GM23248 (cell line): ENCODE data around the gene TMEM231. TPM values are rescaled to one million over a fixed set of nuclear protein-coding genes. Genes with fewer than 3 reads are reported as not detected.

Experiments
- DNase-seq: peaks from one replicate; pipeline ENCODE4 v3.0.0-alpha.2; 2015
- H2AFZ ChIP-seq: fragments of 200-600 bp; sonication (generic); 2 replicates; pipeline ENCODE4 v1.6.1; 2016; ENCODE audit warnings: antibody characterized with exemption
- H3F3A ChIP-seq: fragments of 200-600 bp; sonication (generic); 2 replicates; pipeline ENCODE4 v1.6.1; 2016; ENCODE audit warnings: mild to moderate bottlenecking, antibody characterized with exemption, mixed run types; ENCODE audit not compliant: insufficient read depth
- H3K27ac ChIP-seq: fragments of 200-600 bp; sonication (generic); 2 replicates; pipeline ENCODE4 v1.5.1; 2016; ENCODE audit warnings: mild to moderate bottlenecking
- H3K27me3 ChIP-seq: fragments of 200-600 bp; sonication (generic); replicated peaks from 2 replicates; pipeline ENCODE4 v1.6.1; 2016; ENCODE audit warnings: mild to moderate bottlenecking; ENCODE audit not compliant: insufficient read depth
- H3K36me3 ChIP-seq: fragments of 200-600 bp; sonication (generic); 2 replicates; pipeline ENCODE4 v1.6.1; 2016; ENCODE audit warnings: low read depth, mild to moderate bottlenecking
- H3K4me1 ChIP-seq: fragments of 200-600 bp; sonication (generic); 2 replicates; pipeline ENCODE4 v1.6.1; 2016; ENCODE audit warnings: mild to moderate bottlenecking; ENCODE audit not compliant: insufficient read depth
- H3K4me2 ChIP-seq: fragments of 200-600 bp; sonication (generic); one replicate; pipeline ENCODE4 v1.6.1; 2016; ENCODE audit warnings: mild to moderate bottlenecking; ENCODE audit not compliant: unreplicated experiment
- H3K4me3 ChIP-seq: fragments of 200-600 bp; sonication (generic); 2 replicates; pipeline ENCODE4 v1.5.1; 2016; ENCODE audit warnings: mild to moderate bottlenecking
- H3K79me2 ChIP-seq: fragments of 200-600 bp; sonication (generic); 2 replicates; pipeline ENCODE4 v1.6.1; 2016; ENCODE audit warnings: mild to moderate bottlenecking; ENCODE audit not compliant: insufficient read depth
- H3K9ac ChIP-seq: fragments of 200-600 bp; sonication (generic); 2 replicates; pipeline ENCODE4 v1.6.1; 2016; ENCODE audit warnings: mild to moderate bottlenecking
- H3K9me2 ChIP-seq: fragments of 200-600 bp; sonication (generic); 2 replicates; pipeline ENCODE4 v1.6.1; 2016; ENCODE audit warnings: mixed run types, mild to moderate bottlenecking, moderate library complexity; ENCODE audit not compliant: insufficient read depth
- H3K9me3 ChIP-seq: fragments of 200-600 bp; sonication (generic); one replicate; pipeline ENCODE4 v1.6.1; 2017; ENCODE audit warnings: low read depth
- H4K20me1 ChIP-seq: fragments of 200-600 bp; sonication (generic); 2 replicates; pipeline ENCODE4 v1.6.0; 2016; ENCODE audit not compliant: insufficient read depth
- EZH2 ChIP-seq: fragments of 200-600 bp; sonication (generic); IDR thresholded peaks from 2 replicates; pipeline ENCODE4 v1.6.1; 2018; ENCODE audit warnings: antibody characterized with exemption, mild to moderate bottlenecking; ENCODE audit not compliant: insufficient read depth, poor library complexity, severe bottlenecking
- EZH2phosphoT487 ChIP-seq: fragments of 200-600 bp; sonication (generic); IDR thresholded peaks from 2 replicates; pipeline ENCODE4 v1.6.1; 2018; ENCODE audit warnings: antibody characterized with exemption, moderate library complexity, mild to moderate bottlenecking, low read depth; ENCODE audit not compliant: insufficient read depth
- WGBS, 2 experiments: methylation state at CpG; one replicate each; pipeline ENCODE4 v1.1.6; 2015 to 2017; ENCODE audit warnings: low lambda C conversion rate in 2 of 2, low coverage in 1 of 2; ENCODE audit errors: missing lambda C conversion rate in 2 of 2; 5-methylcytosine and 5-hydroxymethylcytosine counted together
- in situ Hi-C: fragments of 300-500 bp; cut with MboI; formaldehyde crosslinking; loops from 2 replicates; pipeline ENCODE4 v1.15.0; 2020
- polyA plus RNA-seq: library from polyadenylated mRNA; unstranded; fragments of >200 nt; fragmentation: Nextera tagmentation; extraction: Ambion mirVana; gene quantifications from 2 replicates; pipeline ENCODE4 v1.2.1, GENCODE V29; 2016
- total RNA-seq: library from RNA; depleted of rRNA; stranded (reverse); fragments of >200 nt; shearing (Covaris generic); gene quantifications from 2 replicates; pipeline ENCODE4 v1.2.3, GENCODE V29; 2014

TMEM231 gene
- total and polyA plus RNA-seq, 2 experiments from 2014 or later, result 13.5 to 20.3 TPM

GRCh38 chr16:75514296-75514695 lies 41.8 kb downstream of the TMEM231 start:
- H3K4me1 ChIP-seq, result no peaks in the 10 kb centered on the region

DNA sequence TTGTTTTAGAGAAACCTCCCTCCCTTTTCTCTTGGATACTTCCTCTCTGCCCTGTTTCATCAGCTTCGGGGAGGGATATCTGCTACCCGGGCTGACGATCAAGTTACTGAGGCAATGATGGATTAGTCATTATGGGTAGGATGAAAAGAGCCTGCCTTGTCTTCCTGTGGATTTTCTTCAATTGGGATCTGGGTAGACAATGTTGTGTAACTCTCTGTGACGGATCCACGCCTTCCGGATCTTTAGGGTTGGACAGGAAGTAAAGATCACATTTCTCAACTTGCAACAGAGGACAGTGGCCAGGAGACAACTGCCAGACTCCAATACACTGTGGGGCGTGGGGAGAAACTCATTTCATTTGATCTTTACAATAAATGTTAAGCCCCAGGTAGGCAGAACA lies 49.5 kb downstream of the TMEM231 start:
- peak overlapping the region; percentile 55 for H3K9ac ChIP-seq
- in situ Hi-C loops, result no loop called here
- H3K79me2 ChIP-seq, result no peaks in the 10 kb centered on the region
- H3K4me1 ChIP-seq, result peaks cover 16% of the 10 kb centered on the region
- H3K4me3 ChIP-seq, result 0 out of 2 replicates have a peak overlapping the region, but pooled peaks have one; percentile 25
- no peaks in the 10 kb centered on the region for H3K27me3 ChIP-seq
- TF ChIP-seq EZH2phosphoT487 (no peak), EZH2 (no peak)
- peaks cover 21% of the 10 kb centered on the region for H3F3A ChIP-seq
- H3K27ac ChIP-seq, result peak overlapping the region; percentile 84
- no peaks in the 10 kb centered on the region for H4K20me1 ChIP-seq
- DNase-seq, result peak; percentile 91
- WGBS, 2 experiments, result 2% methylated on average over 7 of the region's 7 CpGs
- H3K9me3 ChIP-seq, result no peaks in the 10 kb centered on the region
- H3K4me2 ChIP-seq, result peak overlapping the region; percentile 66
- no peaks in the 10 kb centered on the region for H3K36me3 ChIP-seq
- no peaks in the 10 kb centered on the region; the same call in 1 of the 2 replicates for H3K9me2 ChIP-seq
- peak overlapping the region; percentile 71 for H2AFZ ChIP-seq

More at GRCh38 chr16:75514296-75514695, 41.8 kb downstream of the TMEM231 start:
- no peaks in the 10 kb centered on the region for H3K79me2 ChIP-seq
- H3F3A ChIP-seq, result no peaks in the 10 kb centered on the region
- no peak for DNase-seq
- no peaks in the 10 kb centered on the region for H3K27me3 ChIP-seq
- no peaks in the 10 kb centered on the region for H3K9me3 ChIP-seq
- TF ChIP-seq EZH2phosphoT487 (no peak), EZH2 (no peak)
- WGBS, 2 experiments, result 87% methylated on average over 11 of the region's 11 CpGs
- no peaks in the 10 kb centered on the region for H3K36me3 ChIP-seq
- no peak overlapping the region for H3K27ac ChIP-seq
- H3K4me2 ChIP-seq, result no peak overlapping the region
- no peak overlapping the region for H2AFZ ChIP-seq
- H3K9ac ChIP-seq, result no peak overlapping the region
- H3K9me2 ChIP-seq, result no peaks in the 10 kb centered on the region
- no peaks in the 10 kb centered on the region for H4K20me1 ChIP-seq
- no peak overlapping the region for H3K4me3 ChIP-seq
- in situ Hi-C loops, result no loop called here

DNA sequence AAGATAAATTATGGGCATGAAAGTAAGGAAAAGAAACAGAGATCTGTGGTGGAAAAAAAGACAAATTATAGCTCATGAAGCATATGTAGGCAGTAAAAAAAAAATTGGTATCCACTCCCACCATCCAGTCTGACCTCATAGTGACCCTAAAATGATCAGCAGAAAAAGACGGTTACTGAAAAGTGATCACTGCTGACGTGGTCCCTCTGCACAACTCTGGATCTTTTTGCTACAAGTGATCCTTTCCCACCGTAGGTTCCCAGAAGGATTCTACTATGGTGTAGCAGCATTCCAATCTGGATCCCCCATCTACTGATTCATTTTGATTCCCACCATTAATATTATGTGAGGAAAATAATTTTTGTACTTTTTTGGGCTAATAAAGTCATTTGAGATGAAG lies 49.9 kb downstream of the TMEM231 start:
- peaks cover 16% of the 10 kb centered on the region for H3K4me1 ChIP-seq
- peak overlapping the region; percentile 55 for H3K9ac ChIP-seq
- no peaks in the 10 kb centered on the region for H4K20me1 ChIP-seq
- H3K36me3 ChIP-seq, result no peaks in the 10 kb centered on the region
- H3K4me2 ChIP-seq, result peak overlapping the region; percentile 66
- WGBS, 2 experiments, result 56 to 64% methylated on average over 3 of the region's 3 CpGs
- peaks cover 21% of the 10 kb centered on the region for H3F3A ChIP-seq
- in situ Hi-C loops, result no loop called here
- no peaks in the 10 kb centered on the region for H3K27me3 ChIP-seq
- H3K9me3 ChIP-seq, result no peaks in the 10 kb centered on the region
- 0 out of 2 replicates have a peak overlapping the region, but pooled peaks have one; percentile 25 for H3K4me3 ChIP-seq
- peak; percentile 20 for DNase-seq
- H3K9me2 ChIP-seq, result no peaks in the 10 kb centered on the region; the same call in 1 of the 2 replicates
- H3K27ac ChIP-seq, result peak overlapping the region; percentile 84
- peak overlapping the region; percentile 71 for H2AFZ ChIP-seq
- no peaks in the 10 kb centered on the region for H3K79me2 ChIP-seq
- no peak for TF ChIP-seq EZH2
- no peak for TF ChIP-seq EZH2phosphoT487

DNA sequence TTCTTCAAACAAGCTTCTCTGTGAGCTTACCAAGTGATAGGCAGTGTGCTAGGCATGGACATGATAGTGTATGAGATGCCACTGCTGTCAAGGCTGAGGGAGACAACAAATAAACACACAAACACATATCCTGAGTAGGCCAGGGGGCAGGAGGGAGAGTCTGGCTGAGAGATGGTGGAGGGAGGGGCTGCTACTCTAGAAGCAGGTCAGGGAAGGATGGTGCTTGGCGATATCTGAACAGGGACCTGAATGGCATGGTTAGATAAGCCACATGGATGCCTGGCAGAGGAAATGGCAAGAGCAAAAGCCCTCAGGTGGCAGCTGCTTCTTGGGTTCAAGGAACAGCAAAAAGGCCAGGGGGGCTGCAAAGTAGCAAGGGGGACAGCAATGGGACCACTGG lies 52.3 kb downstream of the TMEM231 start:
- DNase-seq, result no peak

More for the DNA sequence above, 52.3 kb downstream of the TMEM231 start:
- H3F3A ChIP-seq, result peaks cover 21% of the 10 kb centered on the region
- no peaks in the 10 kb centered on the region for H3K36me3 ChIP-seq
- peaks cover 16% of the 10 kb centered on the region for H3K4me1 ChIP-seq
- no peak overlapping the region for H3K9ac ChIP-seq
- no peaks in the 10 kb centered on the region for H3K9me3 ChIP-seq
- TF ChIP-seq EZH2phosphoT487 (no peak), EZH2 (no peak)
- H4K20me1 ChIP-seq, result no peaks in the 10 kb centered on the region
- WGBS, 2 experiments, result 92 to 97% methylated on average over 1 of the region's 1 CpG
- H3K9me2 ChIP-seq, result no peaks in the 10 kb centered on the region; the same call in 1 of the 2 replicates
- H3K27ac ChIP-seq, result no peak overlapping the region
- no peaks in the 10 kb centered on the region for H3K79me2 ChIP-seq
- in situ Hi-C loops, result no loop called here
- no peaks in the 10 kb centered on the region for H3K27me3 ChIP-seq
- no peak overlapping the region for H2AFZ ChIP-seq
- no peak overlapping the region for H3K4me3 ChIP-seq
- H3K4me2 ChIP-seq, result no peak overlapping the region
